Hepatic stellate cell (primary cell): ENCODE measurements around the gene POLR2E.

ENCODE experiments used
- DNase-seq: peaks from one replicate; pipeline ENCODE4 v3.0.0; 2011; ENCODE audit warnings: low spot score

The POLR2E gene

GRCh38 chr19:1063909-1064660 is 31.1 kb downstream of the POLR2E start:
- DNase-seq = no peak

DNA sequence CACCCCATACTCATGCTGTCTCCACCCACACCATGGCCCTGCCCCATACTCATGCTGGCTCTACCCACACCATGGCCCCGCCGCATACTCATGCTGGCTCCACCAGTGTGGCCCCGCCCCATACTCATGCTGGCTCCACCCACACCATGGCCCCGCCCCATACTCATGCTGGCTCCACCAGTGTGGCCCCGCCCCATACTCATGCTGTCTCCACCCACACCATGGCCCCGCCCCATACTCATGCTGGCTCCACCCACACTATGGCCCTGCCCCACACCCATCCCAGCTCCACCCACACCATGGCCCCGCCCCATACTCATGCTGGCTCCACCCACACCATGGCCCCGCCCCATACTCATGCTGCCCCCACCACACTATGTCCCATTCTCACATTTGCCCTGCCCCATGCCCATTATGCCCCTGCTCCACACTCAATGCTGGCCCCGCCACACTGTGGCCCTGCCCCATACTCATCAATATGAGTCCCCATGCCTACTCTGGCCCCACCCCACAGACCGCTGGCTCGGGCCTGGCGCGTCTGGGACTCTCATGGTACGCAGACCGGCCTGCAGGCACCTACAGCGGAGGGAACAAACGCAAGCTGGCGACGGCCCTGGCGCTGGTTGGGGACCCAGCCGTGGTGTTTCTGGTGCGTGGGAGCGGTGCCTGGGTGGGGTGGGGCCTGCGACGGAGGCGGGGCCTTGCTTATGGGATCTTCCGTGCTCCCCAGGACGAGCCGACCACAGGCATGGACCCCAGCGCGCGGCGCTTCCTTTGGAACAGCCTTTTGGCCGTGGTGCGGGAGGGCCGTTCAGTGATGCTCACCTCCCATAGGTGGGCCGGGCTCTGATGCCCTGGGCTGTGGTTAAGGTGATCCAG is 31.9 kb downstream of the POLR2E start:
- no peak for DNase-seq

- no peak for DNase-seq
Measured at GRCh38 chr19:1062387-1063029, 32.7 kb downstream of the POLR2E start.

DNA sequence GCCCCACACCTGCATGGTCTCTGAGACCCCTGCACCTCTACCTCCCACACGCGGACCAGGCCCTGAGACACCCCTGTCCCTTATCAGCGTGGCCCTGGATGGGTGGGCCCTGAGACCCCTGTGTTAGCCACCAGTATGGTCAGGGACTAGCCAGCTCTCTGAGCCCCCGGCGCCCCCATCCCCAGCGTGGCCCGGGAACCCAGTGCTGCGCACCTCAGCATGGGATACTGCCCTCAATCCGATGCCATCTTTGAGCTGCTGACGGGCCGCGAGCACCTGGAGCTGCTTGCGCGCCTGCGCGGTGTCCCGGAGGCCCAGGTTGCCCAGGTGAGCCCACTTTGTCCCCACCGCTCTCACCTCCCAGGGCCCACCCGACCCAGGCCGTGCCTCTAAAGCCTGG is 33.2 kb downstream of the POLR2E start:
- DNase-seq = no peak

- DNase-seq = no peak
Measured at GRCh38 chr19:1060689-1061088, 34.5 kb downstream of the POLR2E start.

- DNase-seq = no peak
Measured at GRCh38 chr19:1058112-1058511, 37.1 kb downstream of the POLR2E start.

- DNase-seq = no peak
Measured at GRCh38 chr19:1057176-1057855, 37.9 kb downstream of the POLR2E start.

DNA sequence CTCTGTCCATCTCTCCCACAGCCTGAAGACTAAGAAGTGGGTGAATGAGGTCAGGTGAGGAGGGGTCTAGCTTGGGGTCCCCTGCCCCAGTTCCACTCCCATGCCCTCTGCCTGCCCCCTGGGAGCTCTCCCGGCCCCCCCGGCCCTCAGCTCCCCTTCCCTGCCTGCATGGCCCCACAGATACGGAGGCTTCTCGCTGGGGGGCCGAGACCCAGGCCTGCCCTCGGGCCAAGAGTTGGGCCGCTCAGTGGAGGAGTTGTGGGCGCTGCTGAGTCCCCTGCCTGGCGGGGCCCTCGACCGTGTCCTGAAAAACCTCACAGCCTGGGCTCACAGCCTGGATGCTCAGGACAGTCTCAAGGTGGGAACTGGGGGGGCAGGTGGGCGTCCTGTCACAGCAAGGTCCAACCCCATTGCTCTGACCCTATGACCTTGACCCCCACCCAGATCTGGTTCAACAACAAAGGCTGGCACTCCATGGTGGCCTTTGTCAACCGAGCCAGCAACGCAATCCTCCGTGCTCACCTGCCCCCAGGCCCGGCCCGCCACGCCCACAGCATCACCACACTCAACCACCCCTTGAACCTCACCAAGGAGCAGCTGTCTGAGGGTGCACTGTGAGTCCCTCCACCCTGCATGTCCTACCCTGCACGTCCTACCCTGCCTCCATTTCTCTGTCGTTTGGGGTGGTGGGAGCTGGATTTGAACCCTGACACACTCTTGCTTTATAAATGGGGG is 39.1 kb downstream of the POLR2E start:
- DNase-seq = no peak

GRCh38 chr19:1055028-1055425 is 40.1 kb downstream of the POLR2E start:
- no peak for DNase-seq

- DNase-seq = no peak
Measured at GRCh38 chr19:1054102-1055027, 40.8 kb downstream of the POLR2E start.

DNA sequence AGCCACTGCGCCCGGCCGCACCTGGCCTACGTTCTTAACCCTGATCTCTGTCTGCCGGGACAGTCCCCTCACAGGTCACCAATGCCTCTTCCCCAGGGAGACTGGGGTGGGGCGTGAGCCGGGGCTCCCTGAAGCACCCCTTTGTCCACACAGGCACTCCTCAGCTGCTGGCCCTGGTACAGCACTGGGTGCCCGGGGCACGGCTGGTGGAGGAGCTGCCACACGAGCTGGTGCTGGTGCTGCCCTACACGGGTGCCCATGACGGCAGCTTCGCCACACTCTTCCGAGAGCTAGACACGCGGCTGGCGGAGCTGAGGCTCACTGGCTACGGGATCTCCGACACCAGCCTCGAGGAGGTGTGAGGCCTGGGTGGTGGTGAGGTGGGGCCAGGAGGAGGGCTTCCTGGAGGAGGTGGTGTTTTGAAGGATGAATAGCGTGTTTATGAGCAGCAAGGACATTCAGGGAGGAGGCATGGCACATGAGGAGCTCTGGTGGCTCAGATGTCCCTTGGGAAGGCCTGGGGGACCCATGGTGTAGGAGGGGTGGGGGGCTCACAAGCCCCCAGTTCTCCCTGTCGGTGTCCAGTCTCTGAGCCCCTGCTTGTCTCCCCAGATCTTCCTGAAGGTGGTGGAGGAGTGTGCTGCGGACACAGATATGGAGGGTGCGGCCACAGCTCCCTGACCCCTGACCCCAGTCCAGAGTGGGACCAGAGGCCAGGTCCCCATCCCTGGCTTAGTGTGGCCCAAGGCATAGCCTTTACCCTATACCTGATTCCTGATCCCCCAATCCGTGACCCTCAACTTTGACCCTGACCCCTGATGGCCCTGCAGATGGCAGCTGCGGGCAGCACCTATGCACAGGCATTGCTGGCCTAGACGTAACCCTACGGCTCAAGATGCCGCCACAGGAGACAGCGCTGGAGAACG is 41.7 kb downstream of the POLR2E start:
- DNase-seq = no peak

GRCh38 chr19:1052349-1052975 is 42.7 kb downstream of the POLR2E start:
- DNase-seq = no peak

DNA sequence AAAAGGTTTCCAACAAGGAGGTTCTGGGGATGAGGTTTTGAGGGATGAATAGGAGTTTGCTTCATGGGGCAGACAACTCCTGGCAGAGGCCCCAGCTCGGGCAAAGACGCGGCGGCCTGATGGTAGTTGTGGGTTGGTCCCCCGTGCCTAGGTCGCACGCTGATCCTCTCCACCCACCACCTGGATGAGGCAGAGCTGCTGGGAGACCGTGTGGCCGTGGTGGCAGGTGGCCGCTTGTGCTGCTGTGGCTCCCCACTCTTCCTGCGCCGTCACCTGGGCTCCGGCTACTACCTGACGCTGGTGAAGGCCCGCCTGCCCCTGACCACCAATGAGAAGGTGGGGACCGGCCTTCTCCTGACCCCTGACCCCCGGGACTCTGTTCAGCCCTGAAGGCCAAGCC is 43.4 kb downstream of the POLR2E start:
- DNase-seq = no peak

- DNase-seq = no peak
Measured at GRCh38 chr19:1050989-1051788, 44.0 kb downstream of the POLR2E start.

- no peak for DNase-seq
Measured at GRCh38 chr19:1049800-1050199, 45.4 kb downstream of the POLR2E start.

DNA sequence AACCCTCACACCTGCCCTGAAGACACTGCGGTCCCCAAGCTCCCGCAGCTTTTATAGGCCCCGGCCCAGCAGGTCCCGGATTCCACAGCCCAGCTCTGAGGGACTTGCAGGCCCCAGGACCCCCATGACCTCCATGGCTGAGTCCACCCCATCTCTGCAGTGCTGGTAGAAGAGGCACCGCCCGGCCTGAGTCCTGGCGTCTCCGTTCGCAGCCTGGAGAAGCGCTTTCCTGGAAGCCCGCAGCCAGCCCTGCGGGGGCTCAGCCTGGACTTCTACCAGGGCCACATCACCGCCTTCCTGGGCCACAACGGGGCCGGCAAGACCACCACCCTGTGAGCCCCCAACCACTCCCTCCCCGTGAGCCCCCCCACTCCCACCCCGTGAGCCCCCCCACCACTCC is 46.1 kb downstream of the POLR2E start:
- no peak for DNase-seq

- no peak for DNase-seq
Measured at GRCh38 chr19:1047696-1048147, 47.5 kb downstream of the POLR2E start.
